ENCODE data around the gene ZNFX1.

DNA sequence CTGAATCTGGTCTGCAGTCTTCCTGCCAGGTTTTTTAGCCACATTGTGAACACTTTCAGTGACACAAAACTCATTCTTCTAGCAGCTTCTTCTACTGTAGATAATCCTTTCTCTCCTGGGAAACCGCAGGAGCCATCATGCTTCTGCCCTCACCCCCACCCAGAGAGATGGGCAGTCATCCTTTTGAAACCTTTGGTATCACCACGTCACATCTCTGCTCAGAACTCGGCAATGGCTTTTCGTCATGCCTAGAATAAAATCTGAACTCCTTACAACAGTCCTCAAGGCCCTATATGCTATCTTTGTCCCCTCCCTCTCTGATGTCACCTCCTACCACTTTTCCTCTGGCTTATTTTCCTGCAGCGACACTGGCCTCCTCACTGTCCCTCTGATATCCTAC is 46.4 kb upstream of the ZNFX1 start:
- TF ChIP-seq, protein P1, sequence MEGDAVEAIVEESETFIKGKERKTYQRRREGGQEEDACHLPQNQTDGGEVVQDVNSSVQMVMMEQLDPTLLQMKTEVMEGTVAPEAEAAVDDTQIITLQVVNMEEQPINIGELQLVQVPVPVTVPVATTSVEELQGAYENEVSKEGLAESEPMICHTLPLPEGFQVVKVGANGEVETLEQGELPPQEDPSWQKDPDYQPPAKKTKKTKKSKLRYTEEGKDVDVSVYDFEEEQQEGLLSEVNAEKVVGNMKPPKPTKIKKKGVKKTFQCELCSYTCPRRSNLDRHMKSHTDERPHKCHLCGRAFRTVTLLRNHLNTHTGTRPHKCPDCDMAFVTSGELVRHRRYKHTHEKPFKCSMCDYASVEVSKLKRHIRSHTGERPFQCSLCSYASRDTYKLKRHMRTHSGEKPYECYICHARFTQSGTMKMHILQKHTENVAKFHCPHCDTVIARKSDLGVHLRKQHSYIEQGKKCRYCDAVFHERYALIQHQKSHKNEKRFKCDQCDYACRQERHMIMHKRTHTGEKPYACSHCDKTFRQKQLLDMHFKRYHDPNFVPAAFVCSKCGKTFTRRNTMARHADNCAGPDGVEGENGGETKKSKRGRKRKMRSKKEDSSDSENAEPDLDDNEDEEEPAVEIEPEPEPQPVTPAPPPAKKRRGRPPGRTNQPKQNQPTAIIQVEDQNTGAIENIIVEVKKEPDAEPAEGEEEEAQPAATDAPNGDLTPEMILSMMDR (IDR thresholded peaks at IDR 0.05) = no peak
- no peak for TF ChIP-seq POLR2A (IDR thresholded peaks at IDR 0.05)

All from body of pancreas (tissue), 4 donors.